SK-N-MC (cell line): ENCODE measurements around the gene FLNB.

Experiments
- DNase-seq: peaks from one replicate; pipeline ENCODE4 v3.0.0-alpha.2; 2011; ENCODE audit warnings: low read depth, low spot score
- H3K27ac ChIP-seq: fragments of 200-600 bp; sonication (generic); 2 replicates; pipeline ENCODE4 v1.5.1; 2016; ENCODE audit warnings: mixed run types
- H3K36me3 ChIP-seq: fragments of 200-600 bp; sonication (generic); 2 replicates; pipeline ENCODE4 v1.6.1; 2017; ENCODE audit warnings: antibody characterized with exemption, low read length, mixed read lengths; ENCODE audit not compliant: insufficient read depth
- H3K4me3 ChIP-seq: fragments of 200-600 bp; sonication (generic); 2 replicates; pipeline ENCODE4 v1.5.1; 2016
- H3K9ac ChIP-seq: fragments of 200-600 bp; sonication (generic); 2 replicates; pipeline ENCODE4 v1.8.0; 2017; ENCODE audit warnings: mixed run types, mixed read lengths; ENCODE audit not compliant: insufficient read length
- H3K9me3 ChIP-seq: fragments of 200-600 bp; sonication (generic); 2 replicates; pipeline ENCODE4 v1.6.1; 2017; ENCODE audit warnings: low read depth, mild to moderate bottlenecking, antibody characterized with exemption, low read length, moderate library complexity, mixed read lengths
- EZH2 ChIP-seq: fragments of 200-600 bp; sonication (generic); IDR thresholded peaks from one replicate; pipeline ENCODE4 v1.6.1; 2017; ENCODE audit warnings: antibody characterized with exemption
- FOXP2 ChIP-seq: optimal IDR thresholded peaks from 2 replicates; pipeline ENCODE3; 2011; ENCODE audit warnings: mild to moderate bottlenecking, moderate library complexity; ENCODE audit not compliant: insufficient read depth; ENCODE audit errors: extremely low read length, control extremely low read depth
- POLR2AphosphoS5 ChIP-seq: IDR thresholded peaks from 2 replicates; pipeline ENCODE4 v1.6.1; 2012; ENCODE audit warnings: mild to moderate bottlenecking, low read depth, low read length, borderline replicate concordance

The FLNB gene

DNA sequence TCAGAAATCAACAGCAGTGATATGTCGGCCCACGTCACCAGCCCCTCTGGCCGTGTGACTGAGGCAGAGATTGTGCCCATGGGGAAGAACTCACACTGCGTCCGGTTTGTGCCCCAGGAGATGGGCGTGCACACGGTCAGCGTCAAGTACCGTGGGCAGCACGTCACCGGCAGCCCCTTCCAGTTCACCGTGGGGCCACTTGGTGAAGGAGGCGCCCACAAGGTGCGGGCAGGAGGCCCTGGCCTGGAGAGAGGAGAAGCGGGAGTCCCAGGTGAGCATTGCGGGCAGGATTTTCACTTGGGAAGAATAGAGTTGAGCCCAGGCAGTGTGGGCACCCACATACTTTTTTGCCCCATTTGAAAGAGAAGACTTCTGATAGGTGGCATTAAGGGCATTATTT, 145.1 kb downstream of the FLNB start:
- Histone ChIP-seq H3K4me3 (no peak overlapping the region), H3K9me3 (no peaks in the 10 kb centered on the region), H3K27ac (no peak overlapping the region), H3K9ac (no peak overlapping the region), H3K36me3 (no peaks in the 10 kb centered on the region; the same call in 1 of the 2 replicates)
- no peak for TF ChIP-seq EZH2
- no peak for TF ChIP-seq FOXP2
- TF ChIP-seq POLR2AphosphoS5 = no peak
- no peak for DNase-seq

- TF ChIP-seq POLR2AphosphoS5 (no peak), FOXP2 (no peak), EZH2 (no peak)
- Histone ChIP-seq H3K9ac (no peak overlapping the region), H3K9me3 (no peaks in the 10 kb centered on the region), H3K4me3 (no peak overlapping the region), H3K36me3 (no peaks in the 10 kb centered on the region; the same call in 1 of the 2 replicates), H3K27ac (no peak overlapping the region)
- DNase-seq = no peak
These were observed 146.6 kb downstream of the FLNB start for GRCh38 chr3:58154626-58155449.

- Histone ChIP-seq H3K27ac (no peak overlapping the region), H3K9ac (no peak overlapping the region), H3K36me3 (no peaks in the 10 kb centered on the region; the same call in 1 of the 2 replicates), H3K4me3 (no peak overlapping the region), H3K9me3 (no peaks in the 10 kb centered on the region)
- no peak for DNase-seq
- no peak for TF ChIP-seq POLR2AphosphoS5
- no peak for TF ChIP-seq EZH2
- no peak for TF ChIP-seq FOXP2
These were observed 147.6 kb downstream of the FLNB start for GRCh38 chr3:58155838-58156237.

DNA sequence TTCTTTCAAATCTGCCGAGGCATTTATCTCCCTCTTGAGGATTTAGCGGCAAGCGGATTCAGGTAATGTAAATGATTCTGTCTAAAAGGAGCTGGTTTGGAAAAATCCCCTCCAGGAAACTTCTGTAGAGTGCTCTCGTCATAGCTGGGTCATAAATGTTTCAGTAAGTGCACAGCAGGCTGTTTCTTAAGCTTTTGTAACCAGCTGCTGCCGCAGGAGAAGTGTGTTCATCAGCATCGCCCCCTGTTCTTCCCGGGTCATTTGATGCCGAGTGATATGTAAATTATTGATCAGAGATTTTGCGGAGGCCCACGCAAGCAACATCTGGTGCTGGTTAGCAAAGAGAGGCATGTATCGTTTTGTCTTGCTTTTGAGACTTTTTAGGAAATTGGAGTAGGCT, 149.5 kb downstream of the FLNB start:
- Histone ChIP-seq H3K27ac (peak overlapping the region; percentile 46; the same call in 1 of the 2 replicates), H3K9me3 (no peaks in the 10 kb centered on the region), H3K4me3 (peak overlapping the region; percentile 15; the same call in 1 of the 2 replicates), H3K36me3 (no peaks in the 10 kb centered on the region; the same call in 1 of the 2 replicates), H3K9ac (no peak overlapping the region)
- DNase-seq = peak; percentile 48
- TF ChIP-seq FOXP2 (peak; percentile 49), POLR2AphosphoS5 (no peak)

DNA sequence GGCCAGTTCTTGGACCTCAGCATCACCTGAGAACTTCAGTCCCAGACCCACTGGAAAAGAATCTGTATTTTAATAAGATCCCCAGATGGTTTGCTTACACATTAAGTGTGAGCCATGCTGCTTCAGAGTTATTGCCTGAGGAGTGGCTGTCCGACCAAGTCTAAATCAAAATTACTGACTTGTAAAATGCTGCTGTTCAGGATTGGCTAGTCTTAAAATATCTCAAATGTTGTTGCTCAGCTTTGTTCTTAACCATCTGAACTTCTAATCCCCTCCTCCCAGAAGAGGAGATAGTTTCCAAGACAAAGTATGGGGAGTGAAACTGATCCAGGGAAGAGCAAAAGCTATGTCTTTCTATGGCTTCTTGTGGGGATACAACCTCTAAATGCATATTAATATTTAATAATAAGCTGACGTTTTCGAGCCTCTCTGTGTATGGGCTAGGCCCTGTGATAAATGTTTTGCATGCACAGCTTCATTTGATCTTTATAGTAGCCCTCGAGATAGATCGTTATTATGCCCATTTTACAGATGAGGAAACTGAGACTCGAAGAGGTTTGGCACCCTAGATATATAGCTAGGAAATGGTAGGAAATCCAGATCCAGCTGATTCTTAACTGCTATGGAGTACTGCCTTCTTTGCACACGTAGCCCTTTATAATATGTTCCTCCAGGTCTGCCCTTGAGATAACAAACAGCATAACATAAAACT, 150.4 kb downstream of the FLNB start:
- Histone ChIP-seq H3K9me3 (no peaks in the 10 kb centered on the region), H3K27ac (no peak overlapping the region), H3K9ac (no peak overlapping the region), H3K36me3 (no peaks in the 10 kb centered on the region; the same call in 1 of the 2 replicates), H3K4me3 (no peak overlapping the region)
- no peak for TF ChIP-seq POLR2AphosphoS5
- no peak for DNase-seq

- Histone ChIP-seq H3K36me3 (no peaks in the 10 kb centered on the region; the same call in 1 of the 2 replicates), H3K9ac (no peak overlapping the region), H3K9me3 (no peaks in the 10 kb centered on the region), H3K27ac (no peak overlapping the region), H3K4me3 (no peak overlapping the region)
- DNase-seq = no peak
- TF ChIP-seq EZH2 (no peak), POLR2AphosphoS5 (no peak), FOXP2 (no peak)
These were observed 152.2 kb downstream of the FLNB start for GRCh38 chr3:58160399-58160798.

GRCh38 chr3:58161435-58162398, 153.5 kb downstream of the FLNB start:
- no peak overlapping the region for H3K4me3 ChIP-seq
- no peaks in the 10 kb centered on the region; the same call in 1 of the 2 replicates for H3K36me3 ChIP-seq
- H3K9ac ChIP-seq = no peak overlapping the region
- H3K27ac ChIP-seq = no peak overlapping the region
- DNase-seq = no peak
- TF ChIP-seq EZH2 (no peak), POLR2AphosphoS5 (no peak), FOXP2 (no peak)
- H3K9me3 ChIP-seq = no peaks in the 10 kb centered on the region

GRCh38 chr3:58163234-58163633, 155.0 kb downstream of the FLNB start:
- Histone ChIP-seq H3K9me3 (no peaks in the 10 kb centered on the region), H3K4me3 (no peak overlapping the region), H3K27ac (no peak overlapping the region), H3K36me3 (no peaks in the 10 kb centered on the region; the same call in 1 of the 2 replicates), H3K9ac (no peak overlapping the region)
- no peak for TF ChIP-seq FOXP2
- no peak for TF ChIP-seq EZH2
- no peak for TF ChIP-seq POLR2AphosphoS5
- DNase-seq = no peak
